Esophagus mucosa (tissue), 1 donor: Measurements from ENCODE around the gene DIAPH3. TPM values are rescaled to one million over a fixed set of nuclear protein-coding genes. Genes with fewer than 3 reads are reported as not detected.

Experiments
- ATAC-seq: fragments of 200-7000 bp; cut with Tn5 transposase; one replicate; pipeline ENCODE4 v1.9.1; 2020
- total RNA-seq: library from RNA; stranded (reverse); gene quantifications from one replicate; pipeline ENCODE4 v1.2.4, GENCODE V29; 2023
- donor health status: DM: yes; HTN: yes; CAD: no.

The DIAPH3 gene
- total RNA-seq, 1 donor from 2014 or later, result 5.7 TPM

DNA sequence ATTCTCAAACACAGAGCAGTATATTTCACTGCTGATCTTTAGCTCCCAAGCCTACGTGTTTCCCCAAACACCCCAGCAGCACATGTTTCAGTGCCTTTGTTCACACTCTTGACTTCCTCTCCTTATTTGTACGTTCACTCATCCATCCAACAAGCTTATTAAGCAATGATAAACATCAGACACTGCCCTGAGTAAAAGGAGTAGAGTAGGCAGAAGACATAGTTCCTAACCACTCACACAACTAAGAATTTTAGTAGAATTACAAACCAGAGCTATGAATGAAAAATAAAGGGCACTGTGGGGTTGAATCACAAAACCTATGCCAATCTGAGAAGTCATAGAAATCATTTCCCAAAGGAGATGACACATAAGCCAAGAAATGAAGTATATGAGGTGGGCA, 213.5 kb downstream of the DIAPH3 start:
- ATAC-seq, result no peak

DNA sequence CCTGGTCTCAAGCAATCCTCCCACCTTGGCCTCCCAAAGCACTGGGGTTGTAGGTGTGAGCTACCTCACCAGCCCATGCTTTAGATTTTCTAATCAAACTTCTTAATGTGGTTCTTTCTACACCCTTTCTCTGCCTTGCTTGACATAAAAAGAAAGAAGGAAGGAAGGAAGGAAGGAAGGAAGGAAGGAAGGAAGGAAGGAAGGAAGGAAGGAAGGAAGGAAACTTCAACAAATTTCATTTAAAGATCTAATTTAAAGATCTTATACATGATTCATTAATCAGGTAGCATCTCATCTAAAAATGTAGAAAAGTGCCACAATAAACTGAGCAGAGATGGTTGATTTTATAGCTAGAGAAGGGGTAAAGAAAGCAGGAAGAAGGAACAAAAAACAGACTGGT, 215.0 kb downstream of the DIAPH3 start:
- ATAC-seq, result no peak

DNA sequence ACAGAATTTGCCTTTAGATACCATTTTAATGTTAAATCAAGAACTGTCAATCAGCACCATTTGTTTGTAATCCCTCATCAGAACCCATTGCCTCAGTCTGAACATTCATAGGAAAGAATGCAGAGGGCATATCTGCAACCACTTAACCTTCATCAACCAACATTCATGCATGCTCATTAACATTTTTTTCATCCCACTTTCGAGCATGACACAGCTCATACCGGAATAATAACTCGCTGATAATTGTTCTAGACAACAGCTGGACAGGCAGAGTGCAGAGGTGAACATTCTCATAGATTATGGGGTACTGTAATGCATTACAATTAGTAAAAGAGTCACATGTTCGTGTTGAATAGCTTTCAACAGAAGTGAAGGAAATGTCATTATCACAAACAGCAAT, 216.8 kb downstream of the DIAPH3 start:
- ATAC-seq, result no peak

DNA sequence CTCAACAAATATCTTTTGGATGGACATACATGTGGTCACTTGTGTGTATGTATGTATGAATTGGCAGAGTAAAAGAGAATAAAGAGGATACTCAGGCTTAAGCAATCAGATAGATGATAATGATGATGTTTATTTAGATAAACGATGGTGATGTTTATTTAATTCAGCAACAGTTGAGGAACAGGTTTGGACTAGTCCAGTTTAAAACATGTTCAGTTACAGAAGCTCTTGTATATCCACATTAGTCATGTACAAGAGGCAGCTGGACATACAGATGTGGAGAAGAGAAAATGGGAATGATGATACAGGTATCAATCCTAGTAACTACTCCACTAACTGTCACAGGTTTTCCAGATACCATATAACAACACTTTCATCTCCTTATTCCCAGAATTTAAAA, 232.1 kb downstream of the DIAPH3 start:
- ATAC-seq, result no peak

DNA sequence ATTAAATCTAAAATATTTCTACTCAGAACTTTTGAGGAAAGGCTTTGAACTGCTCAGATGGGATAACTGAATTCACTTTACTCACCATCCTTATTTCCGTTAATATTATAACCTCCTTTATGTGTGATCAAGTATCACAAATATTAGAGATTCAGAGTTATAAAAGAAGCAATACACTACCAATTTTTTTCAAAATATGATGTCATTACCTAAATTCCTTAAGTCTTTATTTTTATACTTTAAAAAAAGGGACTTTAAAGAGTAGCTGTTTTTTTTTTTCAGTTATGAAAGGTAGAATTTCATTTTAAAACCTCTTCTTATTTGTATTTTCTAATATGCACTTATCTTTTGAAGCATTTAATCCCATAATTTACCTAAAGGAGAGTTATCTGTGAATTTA, 239.5 kb downstream of the DIAPH3 start:
- no peak for ATAC-seq

DNA sequence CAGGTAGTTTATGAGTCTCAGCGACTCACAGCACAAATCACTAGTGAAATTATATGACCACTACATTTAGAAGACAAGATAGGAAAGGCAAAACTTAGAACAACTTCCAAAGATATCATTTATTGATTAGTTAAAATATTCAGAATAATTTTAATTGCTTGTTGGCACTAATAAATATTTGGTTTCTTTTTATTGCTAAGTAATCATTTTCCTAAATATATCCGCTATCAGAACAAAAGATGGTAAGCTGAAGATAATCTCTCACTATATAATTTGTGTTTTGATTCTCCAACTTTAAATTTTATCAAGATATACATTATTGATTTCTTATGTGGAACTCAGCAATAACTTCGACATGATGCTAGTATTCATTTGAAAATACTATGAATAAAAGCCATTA, 248.5 kb downstream of the DIAPH3 start:
- ATAC-seq, result no peak

DNA sequence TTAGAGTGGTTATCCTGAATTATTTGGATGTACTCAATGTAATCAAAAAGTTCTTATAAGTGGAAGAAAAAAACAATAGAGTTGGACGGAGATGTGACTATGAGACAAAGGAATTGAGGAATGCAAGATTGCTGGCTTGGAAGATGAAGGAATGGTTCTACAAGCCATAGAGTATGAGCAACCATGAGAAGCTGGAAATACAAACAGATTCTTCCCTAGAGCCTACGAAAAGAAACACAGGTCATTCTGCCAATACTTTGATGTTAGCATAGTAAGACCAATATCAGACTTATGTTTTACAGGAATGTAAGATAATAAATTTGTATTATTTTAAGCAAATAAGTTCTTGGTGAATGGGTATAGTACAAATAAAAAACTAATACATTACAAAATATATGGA, 249.2 kb downstream of the DIAPH3 start:
- ATAC-seq, result no peak

DNA sequence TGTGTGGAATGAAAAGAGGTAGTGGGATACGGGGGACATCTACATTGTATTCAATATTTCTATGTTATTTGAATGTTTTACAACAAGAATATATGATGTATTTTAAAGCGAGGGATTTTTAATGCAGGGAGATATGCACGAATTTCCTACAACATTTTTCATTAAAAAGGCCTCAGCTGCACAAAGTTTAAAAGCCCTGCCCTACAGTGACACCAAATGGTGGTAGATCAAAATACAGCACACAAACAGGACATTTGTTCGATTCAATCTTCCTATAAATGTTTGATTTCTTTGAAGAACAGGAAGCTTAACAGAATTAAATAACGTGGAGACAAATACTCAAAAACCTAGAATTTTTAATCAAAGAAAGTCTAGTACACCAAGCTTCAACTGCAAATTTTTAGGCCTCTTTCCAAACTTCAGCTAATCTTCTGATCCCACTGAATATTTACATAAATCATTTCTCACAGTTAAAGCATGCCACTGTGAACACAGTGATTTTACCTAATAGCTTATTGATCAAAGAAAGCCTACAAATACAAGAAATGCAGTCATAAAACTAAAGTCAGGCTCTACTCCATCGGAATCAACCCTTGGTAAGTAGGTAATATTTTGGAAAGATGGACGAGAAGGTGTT, 257.2 kb downstream of the DIAPH3 start:
- ATAC-seq, result no peak

DNA sequence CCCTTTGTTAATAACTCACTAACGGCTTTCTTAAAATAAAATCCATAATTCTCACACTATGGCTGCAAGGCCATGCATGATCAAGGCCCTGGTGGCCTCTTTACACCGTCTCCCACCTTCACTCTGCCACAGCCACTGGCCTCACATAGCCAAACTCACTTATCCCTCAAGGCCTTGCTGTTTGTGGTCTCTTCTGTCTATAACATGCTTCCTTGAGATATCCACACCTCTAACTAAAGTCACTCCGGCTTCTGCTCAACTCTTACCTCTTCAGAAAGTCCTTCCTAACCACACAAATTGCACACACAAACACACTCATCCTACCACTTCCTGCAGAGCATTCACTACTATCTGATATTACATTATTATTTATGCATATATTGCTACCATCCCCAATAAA, 262.5 kb downstream of the DIAPH3 start:
- no peak for ATAC-seq

DNA sequence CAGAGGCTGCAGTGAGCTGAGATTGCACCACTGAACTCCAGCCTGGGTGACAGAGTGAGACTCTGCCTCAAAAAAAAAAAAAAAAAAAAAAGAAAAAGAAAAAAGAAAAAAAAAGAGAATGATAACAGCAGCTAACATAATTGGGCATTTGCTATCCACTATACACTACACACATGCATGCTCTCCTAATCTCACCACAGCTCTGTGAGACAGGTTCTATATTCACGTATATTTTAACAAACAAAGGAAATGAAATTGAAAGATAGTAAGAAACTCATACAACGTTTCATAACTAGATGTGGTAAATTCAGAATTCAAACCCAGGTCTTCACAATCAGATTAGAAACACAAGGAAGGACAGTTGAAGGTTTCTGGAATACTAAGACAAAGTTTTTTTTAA, 265.7 kb downstream of the DIAPH3 start:
- no peak for ATAC-seq

DNA sequence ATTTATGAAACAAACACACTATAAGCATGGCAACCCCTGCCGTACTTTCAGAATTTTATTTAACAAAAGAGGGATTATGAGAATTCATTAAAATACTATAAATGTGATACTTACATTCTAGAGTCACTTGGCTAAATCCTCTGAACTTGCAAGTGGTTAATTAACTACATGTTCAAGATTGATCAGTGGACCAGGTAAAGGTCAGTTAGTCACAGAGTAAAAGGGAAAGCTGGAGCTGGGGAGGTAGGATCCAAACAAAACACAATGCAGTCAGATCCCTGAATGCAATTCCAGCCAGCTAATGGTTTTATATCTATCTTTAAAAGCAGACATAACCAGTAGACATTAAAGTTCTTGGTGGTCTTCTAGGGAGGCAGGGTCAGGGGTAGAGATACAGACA, 270.5 kb downstream of the DIAPH3 start:
- ATAC-seq, result no peak

DNA sequence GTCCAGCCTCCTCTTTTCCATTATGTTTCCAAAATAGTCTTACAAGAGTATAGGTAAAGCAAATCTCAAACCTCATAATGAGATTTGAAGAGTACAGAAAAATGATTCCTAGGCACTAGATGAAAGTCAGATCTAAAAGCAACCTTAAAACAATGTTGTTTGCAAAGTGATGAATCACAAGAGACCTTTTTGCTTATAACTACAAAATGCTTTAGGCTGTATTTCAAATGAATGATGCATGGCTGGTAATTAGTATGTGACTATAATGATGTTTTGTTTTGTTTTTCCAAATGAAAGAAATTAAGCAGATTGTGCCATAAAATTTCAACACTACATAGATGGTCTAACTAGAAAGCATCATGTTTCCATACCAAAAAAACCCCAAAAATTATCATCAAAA, 272.7 kb downstream of the DIAPH3 start:
- ATAC-seq, result no peak

DNA sequence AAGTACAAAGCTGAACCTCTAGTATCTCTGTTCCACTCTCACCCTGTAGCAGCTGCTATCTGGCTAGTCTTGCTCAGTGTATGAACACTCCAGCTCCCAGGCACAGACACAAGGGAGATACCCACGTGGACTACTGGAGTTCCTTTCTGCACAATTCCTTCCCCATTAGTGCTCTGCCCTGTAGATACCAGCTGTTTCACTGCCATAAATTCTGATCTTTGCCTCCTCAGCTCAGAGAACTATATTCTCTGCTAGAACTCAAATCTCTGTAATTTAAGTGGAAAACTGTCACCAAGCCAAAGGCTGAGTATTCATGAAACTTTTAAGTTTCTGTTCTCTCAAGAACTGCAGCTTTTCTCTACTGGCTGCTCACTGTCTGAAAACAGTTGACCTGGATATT, 273.7 kb downstream of the DIAPH3 start:
- ATAC-seq, result no peak

DNA sequence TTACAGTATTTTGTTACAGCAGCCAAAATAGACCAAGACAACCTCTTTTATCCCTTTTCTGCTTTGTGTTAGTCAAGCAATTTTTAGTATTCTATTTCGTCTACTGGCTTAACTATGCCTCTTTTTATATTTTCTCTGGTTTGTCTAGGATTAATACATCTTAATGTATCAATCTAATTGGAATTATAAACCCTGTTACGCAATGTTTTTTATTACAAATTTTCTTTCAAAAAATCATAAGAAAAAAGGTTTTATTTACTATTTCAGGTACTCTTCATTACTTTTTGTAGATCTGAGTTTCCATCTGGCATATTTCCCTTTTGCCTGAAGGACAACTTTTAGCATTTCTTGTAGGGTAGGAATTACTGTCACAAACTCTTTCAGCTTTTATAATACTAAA, 275.3 kb downstream of the DIAPH3 start:
- no peak for ATAC-seq

DNA sequence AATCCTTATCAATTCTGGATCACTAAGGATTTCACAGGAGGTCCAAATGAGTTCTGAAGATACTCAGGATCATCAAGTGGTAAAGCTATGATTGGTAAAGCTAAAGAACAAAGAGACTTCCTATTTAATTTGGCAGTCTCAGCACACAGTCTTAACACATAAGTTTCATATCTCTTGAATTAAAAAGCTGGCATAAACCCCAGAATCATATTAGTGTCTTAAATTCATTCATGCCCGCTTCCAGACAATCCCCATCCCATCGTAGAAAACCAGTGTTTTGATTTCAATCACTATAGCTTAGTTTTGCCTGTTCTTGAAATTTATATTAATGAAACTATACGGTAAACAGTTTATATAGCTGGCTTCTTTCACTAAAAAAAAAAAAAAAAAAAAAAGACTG, 278.7 kb downstream of the DIAPH3 start:
- no peak for ATAC-seq

DNA sequence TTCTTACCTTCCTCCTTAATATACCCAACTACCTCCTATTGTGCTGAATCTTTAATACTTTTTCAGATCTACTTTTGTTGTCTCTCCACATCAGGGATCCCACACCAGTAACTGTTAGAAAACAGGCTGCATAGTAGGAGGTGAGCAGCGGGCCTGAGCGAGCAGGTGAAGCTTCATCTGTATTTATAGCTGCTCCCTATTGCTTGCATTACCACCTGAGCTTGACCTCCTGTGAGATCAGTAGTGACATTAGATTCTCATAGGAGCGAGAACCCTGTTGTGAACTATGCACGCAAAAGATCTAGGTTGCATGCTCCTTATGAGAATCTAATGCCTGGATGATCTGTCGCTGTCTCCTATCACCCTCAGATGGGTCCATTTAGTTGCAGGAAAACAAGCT, 279.8 kb downstream of the DIAPH3 start:
- no peak for ATAC-seq

DNA sequence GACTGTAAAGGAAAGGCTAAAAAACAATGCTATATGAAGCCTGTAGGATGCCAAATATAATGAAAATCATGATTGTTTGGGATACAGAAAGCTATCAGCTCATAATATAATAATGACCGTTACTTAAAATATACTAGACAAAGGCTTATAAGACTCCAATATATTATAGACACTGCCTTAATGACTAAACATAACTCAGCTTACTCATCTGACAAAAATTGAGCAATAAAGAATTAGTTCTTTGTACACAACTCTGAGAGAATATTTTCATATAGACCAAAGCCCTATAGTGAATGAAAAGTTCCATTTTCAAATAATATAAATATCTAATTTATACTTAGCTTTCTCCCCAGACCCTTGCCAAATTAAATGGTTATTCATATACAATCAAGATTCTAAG, 283.3 kb downstream of the DIAPH3 start:
- no peak for ATAC-seq

DNA sequence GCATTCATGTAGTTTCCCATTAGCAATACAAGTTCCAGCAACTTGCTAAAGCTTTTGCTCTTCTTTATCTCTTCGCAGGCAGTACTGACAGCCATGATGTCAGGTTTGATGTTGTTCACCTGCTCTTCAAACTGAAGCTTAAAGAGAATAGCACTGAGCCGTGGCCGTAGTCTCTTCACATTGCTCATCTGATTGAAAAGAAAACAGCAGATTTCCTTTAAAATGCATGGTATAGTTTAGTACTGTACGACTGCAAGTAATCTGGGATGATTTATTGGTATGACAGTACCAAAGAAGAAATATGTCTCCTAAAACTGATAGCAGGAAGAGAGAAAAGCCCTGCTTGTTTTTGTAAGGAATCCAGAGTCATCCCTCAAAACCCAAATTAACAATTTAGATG, 284.4 kb downstream of the DIAPH3 start:
- ATAC-seq, result no peak

DNA sequence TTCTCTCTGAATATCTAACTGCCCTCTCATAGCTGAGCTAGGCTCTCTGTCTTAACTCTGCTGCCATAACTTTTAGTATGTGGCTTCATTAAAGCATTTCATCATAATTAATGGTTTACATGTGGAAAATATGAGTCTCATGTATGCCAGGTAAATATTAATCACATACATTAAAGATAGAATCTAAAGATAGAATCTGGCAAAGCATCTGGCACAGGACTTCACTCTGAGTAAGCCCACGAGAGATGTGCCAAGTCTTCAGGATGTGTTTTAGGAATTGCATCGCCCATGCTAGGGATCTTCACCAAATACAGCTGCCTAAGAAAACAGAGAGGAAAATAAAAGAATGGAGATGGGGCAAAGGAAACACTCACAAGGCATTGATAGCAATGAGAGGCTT, 285.8 kb downstream of the DIAPH3 start:
- ATAC-seq, result no peak

DNA sequence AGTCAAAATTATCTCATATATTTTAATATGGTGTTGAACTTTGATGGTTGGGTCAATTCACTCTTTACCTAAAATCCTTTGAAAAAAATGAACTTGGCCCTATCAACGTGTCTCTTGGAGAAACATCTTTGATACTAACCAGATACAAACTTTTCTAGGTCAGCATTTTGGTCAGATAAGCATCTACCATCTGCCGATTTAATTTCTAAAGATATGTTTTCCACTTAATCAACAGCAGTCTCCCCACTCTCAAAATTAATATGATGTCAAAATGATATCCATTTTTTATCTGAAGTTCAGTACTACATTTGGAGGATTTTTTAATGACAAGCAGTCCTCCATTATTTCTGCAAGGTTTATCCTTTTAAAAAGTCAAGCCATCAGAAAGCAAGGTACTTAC, 288.8 kb downstream of the DIAPH3 start:
- no peak for ATAC-seq

DNA sequence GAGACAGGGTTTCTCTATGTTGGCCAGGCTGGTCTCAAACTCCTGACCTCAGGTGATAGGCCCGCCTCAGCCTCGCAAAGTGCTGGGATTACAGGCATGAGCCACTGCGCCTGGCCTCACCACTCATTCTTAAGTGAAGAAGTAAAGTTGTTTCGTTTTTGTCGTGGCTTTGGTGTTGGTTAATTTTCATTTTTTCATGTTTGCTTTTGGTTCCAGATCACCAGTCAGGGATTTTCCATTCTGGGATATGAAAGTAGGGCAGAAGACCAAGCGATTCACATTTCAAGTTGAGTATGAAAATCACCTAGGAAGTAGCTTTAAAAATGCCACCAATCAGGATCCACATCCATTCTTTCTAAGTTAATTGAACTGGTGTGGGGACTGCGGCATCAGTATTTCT, 289.9 kb downstream of the DIAPH3 start:
- ATAC-seq, result no peak

DNA sequence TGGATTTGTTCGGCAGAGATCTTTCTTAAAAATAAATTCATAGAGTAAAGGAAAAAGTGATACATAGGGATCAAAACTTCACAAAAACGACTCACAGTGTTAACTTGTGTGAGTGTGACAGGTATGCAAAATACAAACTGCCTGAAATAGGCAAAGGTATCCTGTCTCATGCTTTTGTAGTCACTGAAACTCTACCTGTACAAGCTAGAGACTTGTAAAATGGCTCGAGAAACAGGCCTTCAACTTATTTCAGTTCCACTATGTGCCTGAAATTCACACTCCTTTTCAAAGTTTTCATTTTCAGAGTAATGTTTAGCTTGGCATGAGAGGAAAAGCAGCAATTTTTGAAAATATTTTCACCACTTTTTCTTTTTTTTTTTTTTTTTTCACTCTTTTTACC, 290.4 kb downstream of the DIAPH3 start:
- no peak for ATAC-seq

DNA sequence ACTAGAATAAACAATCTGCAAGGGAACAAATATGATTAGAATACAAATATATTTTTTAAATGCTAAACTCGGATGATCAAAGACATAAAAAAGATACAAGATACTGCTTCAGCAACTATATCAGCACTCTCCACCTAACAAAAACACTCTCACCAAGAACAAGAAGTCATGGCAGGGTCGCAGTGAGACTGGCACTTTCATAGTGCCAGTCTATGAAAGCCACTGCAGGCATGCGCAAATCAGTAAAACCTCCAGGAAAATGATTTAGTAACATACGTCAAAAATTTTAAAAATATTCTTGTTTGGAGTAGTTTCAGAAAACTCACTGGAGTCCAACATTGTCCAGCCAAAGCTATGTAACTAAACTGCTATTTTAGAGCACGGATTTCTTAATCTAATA, 295.9 kb downstream of the DIAPH3 start:
- no peak for ATAC-seq

DNA sequence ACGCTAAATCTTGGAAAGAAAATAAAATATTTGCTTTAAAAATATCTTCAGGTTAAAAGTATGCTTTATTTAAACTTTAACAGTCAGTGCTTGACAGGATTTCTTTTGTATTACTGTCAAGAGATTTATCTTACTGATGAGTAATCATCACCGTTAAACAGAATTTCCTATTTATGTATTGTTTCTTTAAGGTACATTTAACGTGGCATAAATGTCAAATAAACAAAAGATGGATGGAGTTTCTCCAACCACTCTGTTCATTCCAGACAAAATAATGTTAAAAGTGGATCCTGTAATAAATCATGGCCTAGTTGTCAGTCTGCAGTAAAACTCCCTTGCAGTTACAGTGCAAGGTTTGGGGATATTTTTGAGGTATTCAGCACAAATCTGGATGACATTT, 298.3 kb downstream of the DIAPH3 start:
- ATAC-seq, result no peak

DNA sequence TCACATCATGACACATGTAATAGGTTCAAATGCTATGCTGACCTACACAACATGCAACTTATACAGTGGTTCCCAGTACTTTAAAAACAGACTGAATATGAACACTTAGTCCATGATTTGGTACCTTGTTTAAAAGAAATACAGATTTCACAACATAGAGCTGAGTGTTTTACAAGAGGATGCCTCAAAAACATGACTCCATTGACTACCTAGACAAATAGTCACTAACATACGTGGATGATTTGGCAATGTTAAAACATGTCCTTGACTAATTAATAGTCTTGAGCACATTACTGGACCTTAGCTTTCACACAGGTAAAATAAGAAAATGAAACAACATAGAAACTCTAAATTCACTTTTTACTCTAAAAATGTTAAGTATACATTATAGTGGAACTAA, 300.1 kb downstream of the DIAPH3 start:
- no peak for ATAC-seq

DNA sequence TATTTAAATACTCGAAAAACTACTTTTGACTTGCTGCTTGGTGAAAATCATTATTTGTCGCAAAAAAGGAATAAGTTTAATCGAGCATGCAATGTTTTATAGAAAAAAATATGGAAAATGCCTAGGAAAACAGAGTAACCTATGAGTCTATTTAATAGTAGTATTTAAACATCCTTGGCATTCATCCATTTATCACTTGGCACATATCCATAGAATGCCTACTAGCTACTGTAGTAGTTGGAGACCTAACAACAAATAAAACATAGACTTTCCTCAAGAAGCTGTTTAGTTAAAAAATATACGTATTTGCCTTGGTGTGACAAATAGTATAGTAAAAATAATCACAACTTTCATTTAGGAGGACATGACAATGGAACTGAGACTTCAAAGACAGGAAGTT, 302.1 kb downstream of the DIAPH3 start:
- ATAC-seq, result no peak
